ENCODE measurements around the gene MPND.
A peak's percentile ranks its signal among the peaks of the same experiment; 100 is the strongest.

Gene MPND, protein sequence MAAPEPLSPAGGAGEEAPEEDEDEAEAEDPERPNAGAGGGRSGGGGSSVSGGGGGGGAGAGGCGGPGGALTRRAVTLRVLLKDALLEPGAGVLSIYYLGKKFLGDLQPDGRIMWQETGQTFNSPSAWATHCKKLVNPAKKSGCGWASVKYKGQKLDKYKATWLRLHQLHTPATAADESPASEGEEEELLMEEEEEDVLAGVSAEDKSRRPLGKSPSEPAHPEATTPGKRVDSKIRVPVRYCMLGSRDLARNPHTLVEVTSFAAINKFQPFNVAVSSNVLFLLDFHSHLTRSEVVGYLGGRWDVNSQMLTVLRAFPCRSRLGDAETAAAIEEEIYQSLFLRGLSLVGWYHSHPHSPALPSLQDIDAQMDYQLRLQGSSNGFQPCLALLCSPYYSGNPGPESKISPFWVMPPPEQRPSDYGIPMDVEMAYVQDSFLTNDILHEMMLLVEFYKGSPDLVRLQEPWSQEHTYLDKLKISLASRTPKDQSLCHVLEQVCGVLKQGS

GRCh38 chr19:4343370-4344307, at the start of gene MPND:
Gene MPND, plus strand, starts transcription at chr19:4343562. Its CDS starts 32 bp downstream, at chr19:4343594.
- peak; percentile 92 for DNase-seq

DNA sequence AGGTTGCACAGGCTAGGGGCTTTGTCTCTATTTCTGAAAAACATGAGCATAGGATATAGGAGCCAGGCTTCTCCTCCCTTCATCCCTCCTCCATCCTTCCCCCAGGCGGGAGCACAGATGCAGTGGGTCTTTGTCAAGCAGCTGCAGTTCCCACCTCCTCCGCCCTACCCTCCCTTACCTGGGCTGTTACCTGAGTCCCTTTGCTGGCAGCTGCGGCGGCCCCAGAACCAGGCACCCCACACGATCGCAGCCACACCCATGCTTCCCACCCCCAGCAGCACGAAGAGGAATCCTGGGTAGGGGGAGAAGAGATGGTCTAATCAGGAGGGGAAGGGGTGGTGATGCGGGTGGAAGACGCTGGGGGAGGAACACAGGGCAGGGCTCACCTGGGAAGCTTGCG, 49.0 kb upstream of the MPND start:
- no peak for DNase-seq

GRCh38 chr19:4295972-4296771, 47.2 kb upstream of the MPND start:
- DNase-seq = peak; percentile 71

DNA sequence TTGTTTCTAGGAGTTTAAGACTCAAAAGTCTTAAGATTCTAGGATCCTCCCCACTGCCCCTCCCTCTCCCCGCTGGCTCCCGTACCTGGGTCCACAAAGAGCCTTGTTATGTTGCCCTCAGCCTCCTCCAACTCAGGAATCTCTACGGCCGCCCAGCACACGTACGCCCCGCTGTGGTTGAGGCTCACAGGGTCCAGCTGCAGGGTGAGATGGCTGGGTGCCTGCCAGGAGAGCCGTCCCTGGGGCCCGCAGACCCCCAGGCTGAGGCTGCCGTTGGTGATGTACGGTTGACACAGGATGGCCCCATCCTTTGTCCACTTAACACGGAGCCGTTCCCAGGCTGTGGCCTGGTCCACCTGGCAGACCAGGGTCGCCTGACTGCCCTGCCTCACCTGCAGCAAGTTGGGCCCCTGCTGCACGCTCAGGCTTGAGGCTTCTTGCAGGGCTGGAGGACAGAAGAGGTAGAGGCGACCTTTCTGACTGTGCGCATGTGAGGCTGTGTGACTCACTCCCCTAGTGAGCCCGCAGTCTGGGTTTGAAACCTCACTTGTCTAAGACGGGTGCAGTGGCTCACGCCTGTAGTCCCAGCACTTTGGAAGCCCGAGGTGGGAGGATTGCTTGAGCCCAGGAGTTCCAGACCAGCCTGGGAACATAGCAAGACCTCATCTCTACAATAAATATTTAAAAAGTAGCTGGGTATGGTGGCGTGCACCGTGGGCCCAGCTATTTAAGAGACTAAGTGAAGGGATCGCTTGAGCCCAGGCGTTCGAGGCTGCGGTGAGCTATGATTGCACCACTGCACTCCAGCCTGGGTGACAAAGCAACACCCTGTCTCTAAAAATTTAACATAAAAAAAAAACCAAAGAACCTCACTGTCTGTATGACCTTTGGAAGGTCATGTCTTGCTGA, 45.2 kb upstream of the MPND start:
- no peak for DNase-seq

DNA sequence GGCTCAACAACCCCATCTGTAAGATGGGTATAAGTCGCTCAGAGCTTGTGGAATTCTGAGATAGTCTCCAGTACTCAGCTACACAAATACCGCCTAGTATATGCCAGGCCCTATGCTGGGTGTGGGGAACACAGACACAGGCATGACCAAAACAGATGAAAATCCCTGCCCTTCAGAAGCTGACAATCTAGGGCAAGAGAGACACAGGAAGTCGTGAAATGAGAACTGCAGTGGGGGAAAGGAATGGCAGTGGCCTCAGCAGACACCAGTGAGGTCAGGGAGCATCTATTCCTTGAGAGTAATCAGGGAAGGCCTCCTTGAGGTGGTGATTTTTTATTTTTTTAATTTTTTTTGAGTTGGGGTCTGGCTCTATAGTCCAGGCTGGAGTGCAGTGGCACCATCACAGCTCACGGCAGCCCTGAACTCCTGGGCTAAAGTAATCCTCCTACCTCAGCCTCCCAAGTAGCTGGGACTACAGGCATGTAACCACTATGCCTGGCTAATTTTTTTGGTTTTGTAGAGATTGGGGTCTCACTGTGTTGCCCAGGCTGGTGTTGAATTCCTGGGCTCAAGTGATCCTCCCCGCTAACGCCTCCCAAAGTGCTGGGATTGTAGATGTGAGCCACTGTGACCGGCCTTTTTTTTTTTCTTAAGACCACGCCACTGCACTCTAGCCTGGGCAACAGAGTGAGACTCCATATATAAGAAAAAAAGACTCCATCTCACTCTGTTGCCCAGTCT, 44.4 kb upstream of the MPND start:
- DNase-seq = no peak

GRCh38 chr19:4300589-4300988, 42.8 kb upstream of the MPND start:
- no peak for DNase-seq

DNA sequence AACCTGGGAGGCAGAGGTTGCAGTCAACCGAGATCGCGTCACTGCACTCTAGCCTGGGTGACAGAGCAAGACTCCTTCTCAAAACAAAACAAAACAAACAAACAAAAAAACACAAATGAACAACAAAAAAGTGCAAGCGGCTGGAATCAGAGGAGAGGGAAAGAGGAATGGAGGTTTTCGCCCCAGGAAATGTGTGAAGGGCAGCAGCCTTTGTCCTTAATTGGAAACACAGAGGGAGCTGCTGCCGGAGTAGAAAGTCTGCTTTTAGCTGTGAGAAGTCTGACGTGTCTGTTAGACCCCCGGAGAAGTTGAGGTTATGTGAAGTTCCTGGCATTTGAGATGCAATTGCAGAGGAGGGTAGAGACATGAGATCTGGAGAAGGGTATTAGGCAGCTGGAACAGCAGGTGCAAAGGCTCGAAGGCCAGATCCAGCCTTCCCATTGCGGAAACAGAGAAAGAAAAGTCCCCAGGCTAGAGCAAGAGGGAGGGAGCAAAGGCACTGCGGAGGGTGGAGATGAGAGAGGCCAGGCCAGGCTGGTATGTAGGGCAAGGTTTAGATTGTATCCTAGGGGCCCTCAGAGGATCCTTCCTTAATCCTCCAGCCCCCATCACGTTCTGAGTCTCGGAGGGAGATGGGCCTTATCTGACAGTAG, 41.6 kb upstream of the MPND start:
- no peak for DNase-seq

GRCh38 chr19:4302243-4302640, 41.1 kb upstream of the MPND start, which contains the start of gene TMIGD2:
Gene TMIGD2, minus strand, starts transcription at chr19:4302389. Its CDS starts 4 bp downstream, at chr19:4302385.
- no peak for DNase-seq

DNA sequence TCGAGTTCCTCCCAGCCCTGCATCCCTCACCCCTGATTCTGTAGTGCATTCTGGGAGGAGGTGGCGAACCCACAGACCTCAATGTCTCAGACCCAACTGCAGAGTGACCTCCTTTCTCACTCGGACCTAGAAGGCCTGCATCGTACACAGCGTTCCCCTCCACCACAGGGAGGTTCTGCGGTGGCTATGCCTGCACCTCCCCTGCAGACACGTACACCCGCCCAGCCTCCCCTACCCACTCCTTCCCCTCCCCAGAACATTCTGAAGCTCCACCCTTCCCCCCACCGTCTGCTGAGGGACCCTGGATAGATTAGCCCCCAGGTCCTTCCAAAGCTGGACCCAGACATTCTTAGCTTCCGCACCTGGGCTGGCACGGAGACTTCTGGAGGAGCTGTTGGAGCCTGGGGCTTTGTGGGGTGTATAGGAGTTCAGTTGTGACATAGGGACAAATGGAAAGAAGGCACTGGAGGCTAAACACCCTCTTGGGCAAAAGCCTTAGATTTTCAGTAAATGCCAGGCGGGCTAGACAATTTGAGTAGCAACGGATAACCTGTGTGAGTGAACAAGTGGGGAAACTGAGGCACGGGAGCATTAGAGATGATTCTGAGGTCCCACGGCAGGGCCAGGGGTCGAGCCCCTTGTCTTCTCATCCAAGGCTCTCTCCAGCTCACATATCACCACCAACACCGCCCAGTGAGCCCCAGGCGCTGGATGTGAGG, 39.4 kb upstream of the MPND start:
- no peak for DNase-seq

GRCh38 chr19:4304538-4305256, 38.7 kb upstream of the MPND start, which contains the start of gene FSD1:
Gene FSD1, plus strand, starts transcription at chr19:4304598. Its CDS starts 149 bp downstream, at chr19:4304747.
- peak; percentile 67 for DNase-seq

GRCh38 chr19:4305257-4305612, 38.1 kb upstream of the MPND start:
- no peak for DNase-seq

DNA sequence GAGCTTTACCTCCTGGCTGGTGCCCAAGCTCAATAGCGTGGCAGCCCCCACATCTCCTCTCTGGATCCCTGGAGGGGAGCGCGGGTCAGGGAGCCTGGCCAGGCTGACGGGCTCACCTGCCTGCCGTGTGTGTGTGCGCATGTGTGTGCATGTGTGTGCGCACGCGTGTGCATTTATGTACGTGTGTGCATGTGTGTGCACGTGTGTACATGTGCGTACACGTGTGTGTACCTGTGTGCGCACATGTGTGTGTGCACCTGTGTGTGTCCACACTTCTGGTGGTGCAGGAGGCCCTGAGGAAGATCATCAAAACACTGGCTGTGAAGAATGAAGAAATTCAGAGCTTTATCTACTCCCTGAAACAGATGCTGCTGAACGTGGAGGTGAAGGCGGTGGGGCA, 37.7 kb upstream of the MPND start:
- DNase-seq = no peak

DNA sequence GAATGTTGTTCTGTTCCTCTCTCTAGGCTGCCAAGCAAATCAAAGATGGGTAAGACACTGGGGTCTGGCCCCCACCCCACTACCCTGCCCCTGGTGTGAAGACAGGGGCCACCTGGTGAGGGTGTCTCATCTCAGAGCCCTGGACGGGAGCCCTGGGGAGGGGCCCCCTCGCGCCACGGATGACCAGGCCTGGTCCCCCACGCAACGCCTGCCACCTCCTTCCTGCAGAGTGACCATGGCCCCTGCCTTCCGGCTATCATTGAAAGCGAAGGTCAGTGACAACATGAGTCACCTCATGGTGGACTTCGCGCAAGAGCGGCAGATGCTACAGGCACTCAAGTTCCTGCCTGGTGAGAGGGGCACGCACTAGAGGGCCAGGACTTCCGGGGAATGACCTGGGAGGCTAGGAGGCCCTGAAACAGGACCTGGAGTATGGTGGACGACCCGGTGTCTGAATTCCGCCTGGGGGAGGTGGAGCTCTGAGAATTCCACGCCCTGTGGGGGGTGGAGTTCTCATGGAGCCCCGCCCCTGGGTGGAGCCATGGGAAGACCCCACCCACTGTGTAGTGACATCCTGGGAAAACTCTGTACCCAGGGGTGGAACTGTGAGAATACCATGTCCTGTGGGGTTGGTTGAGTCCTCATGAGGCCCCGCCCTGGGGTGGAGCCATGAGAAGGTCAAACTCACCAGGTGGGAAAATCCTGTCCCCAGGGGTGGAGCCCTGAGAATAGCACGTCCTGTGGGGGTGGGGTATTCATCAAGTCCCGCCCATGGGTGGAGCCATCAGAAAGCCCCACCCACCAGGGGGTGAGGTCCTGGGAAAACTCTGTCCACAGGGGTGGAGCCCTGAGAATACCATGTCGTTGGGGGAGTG, 32.9 kb upstream of the MPND start:
- DNase-seq = no peak

GRCh38 chr19:4313847-4314490, 29.4 kb upstream of the MPND start:
- no peak for DNase-seq

- DNase-seq = no peak
Observed at GRCh38 chr19:4316956-4317355, 26.4 kb upstream of the MPND start.

- no peak for DNase-seq
Observed at GRCh38 chr19:4318460-4318859, 24.9 kb upstream of the MPND start.

- no peak for DNase-seq
Observed at GRCh38 chr19:4319067-4319718, 24.2 kb upstream of the MPND start.

Data from RPMI8226 (cell line).